ENCODE measurements around the gene BCAM. TPM values are rescaled to one million over a fixed set of nuclear protein-coding genes. Genes with fewer than 3 reads are reported as not detected.
A peak's percentile ranks its signal among the peaks of the same experiment; 100 is the strongest.

Gene BCAM
- total RNA-seq, 1 donor = 4.3 TPM

DNA sequence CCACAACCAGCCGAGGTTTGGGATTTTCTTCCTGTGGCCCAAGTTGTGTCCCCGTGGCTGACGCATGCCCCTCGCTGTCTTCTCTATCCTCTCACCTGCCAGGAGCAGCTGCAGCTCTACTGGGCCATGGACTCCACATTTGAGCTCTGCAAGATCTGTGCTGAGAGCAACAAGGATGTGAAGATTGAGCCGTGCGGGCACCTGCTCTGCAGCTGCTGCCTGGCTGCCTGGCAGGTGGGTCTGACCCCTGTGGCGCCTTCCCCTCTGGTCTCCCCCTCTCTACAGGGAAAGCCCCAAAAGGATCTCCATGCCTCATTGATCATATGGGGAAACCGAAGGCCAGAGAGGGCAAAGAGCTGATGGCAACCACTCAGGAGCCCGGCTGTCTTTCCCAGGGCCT lies 16.6 kb upstream of the BCAM start:
- peak; percentile 79 for DNase-seq (ENCODE audit: insufficient read length, low spot score, missing footprints)
- H3K36me3 ChIP-seq (ENCODE audit: insufficient read depth, low read length) = no peaks in the 10 kb centered on the region
- no peaks in the 10 kb centered on the region for H3K9me3 ChIP-seq (ENCODE audit: low read depth, low read length)
- no peak overlapping the region for H3K4me2 ChIP-seq (ENCODE audit: insufficient read depth, low read length)
- TF ChIP-seq, protein P1, sequence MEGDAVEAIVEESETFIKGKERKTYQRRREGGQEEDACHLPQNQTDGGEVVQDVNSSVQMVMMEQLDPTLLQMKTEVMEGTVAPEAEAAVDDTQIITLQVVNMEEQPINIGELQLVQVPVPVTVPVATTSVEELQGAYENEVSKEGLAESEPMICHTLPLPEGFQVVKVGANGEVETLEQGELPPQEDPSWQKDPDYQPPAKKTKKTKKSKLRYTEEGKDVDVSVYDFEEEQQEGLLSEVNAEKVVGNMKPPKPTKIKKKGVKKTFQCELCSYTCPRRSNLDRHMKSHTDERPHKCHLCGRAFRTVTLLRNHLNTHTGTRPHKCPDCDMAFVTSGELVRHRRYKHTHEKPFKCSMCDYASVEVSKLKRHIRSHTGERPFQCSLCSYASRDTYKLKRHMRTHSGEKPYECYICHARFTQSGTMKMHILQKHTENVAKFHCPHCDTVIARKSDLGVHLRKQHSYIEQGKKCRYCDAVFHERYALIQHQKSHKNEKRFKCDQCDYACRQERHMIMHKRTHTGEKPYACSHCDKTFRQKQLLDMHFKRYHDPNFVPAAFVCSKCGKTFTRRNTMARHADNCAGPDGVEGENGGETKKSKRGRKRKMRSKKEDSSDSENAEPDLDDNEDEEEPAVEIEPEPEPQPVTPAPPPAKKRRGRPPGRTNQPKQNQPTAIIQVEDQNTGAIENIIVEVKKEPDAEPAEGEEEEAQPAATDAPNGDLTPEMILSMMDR (IDR thresholded peaks at IDR 0.05; ENCODE audit: extremely low read depth, low read depth, low read length) = no peak
- no peaks in the 10 kb centered on the region for H3K27me3 ChIP-seq (ENCODE audit: insufficient read depth, low read length)
- H4K20me1 ChIP-seq (ENCODE audit: insufficient read depth, low read length) = no peaks in the 10 kb centered on the region
- H3K4me1 ChIP-seq (ENCODE audit: insufficient read depth, low read length) = no peaks in the 10 kb centered on the region
- no peaks in the 10 kb centered on the region for H3K79me2 ChIP-seq (ENCODE audit: insufficient read depth, low read length)
- H2AFZ ChIP-seq (ENCODE audit: low read length) = no peak overlapping the region
- no peak overlapping the region for H3K4me3 ChIP-seq (ENCODE audit: insufficient read depth, low read length)
- H3K27ac ChIP-seq (ENCODE audit: low read depth, low read length) = no peak overlapping the region

DNA sequence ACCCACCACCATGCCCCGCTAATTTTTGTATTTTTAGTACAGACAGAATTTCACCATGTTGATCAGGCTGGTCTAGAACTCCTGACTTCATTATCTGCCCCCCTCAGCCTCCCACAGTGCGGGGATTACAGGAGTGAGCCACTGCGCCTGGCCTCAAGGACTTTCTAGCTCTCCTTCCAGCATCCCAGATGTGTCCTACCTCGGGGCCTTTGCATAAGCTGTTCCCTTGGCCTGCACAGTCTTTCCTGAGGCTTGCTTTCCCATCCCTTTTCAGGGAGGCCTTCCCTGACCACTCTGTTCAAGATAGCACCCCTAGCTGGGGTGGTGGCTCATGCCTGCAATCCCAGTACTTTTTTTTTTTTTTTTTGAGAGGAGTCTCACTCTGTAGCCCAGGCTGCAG lies 14.3 kb upstream of the BCAM start:
- Histone ChIP-seq H3K36me3 (ENCODE audit: insufficient read depth, low read length) (no peaks in the 10 kb centered on the region), H3K4me2 (ENCODE audit: insufficient read depth, low read length) (no peak overlapping the region), H3K4me1 (ENCODE audit: insufficient read depth, low read length) (no peaks in the 10 kb centered on the region), H2AFZ (ENCODE audit: low read length) (no peak overlapping the region), H4K20me1 (ENCODE audit: insufficient read depth, low read length) (no peaks in the 10 kb centered on the region), H3K4me3 (ENCODE audit: insufficient read depth, low read length) (no peak overlapping the region), H3K79me2 (ENCODE audit: insufficient read depth, low read length) (no peaks in the 10 kb centered on the region), H3K27me3 (ENCODE audit: insufficient read depth, low read length) (no peaks in the 10 kb centered on the region), H3K27ac (ENCODE audit: low read depth, low read length) (no peak overlapping the region), H3K9me3 (ENCODE audit: low read depth, low read length) (no peaks in the 10 kb centered on the region)
- peak; percentile 47 for DNase-seq (ENCODE audit: insufficient read length, low spot score, missing footprints)
- TF ChIP-seq, protein P1 (IDR thresholded peaks at IDR 0.05; ENCODE audit: extremely low read depth, low read depth, low read length) = no peak

DNA sequence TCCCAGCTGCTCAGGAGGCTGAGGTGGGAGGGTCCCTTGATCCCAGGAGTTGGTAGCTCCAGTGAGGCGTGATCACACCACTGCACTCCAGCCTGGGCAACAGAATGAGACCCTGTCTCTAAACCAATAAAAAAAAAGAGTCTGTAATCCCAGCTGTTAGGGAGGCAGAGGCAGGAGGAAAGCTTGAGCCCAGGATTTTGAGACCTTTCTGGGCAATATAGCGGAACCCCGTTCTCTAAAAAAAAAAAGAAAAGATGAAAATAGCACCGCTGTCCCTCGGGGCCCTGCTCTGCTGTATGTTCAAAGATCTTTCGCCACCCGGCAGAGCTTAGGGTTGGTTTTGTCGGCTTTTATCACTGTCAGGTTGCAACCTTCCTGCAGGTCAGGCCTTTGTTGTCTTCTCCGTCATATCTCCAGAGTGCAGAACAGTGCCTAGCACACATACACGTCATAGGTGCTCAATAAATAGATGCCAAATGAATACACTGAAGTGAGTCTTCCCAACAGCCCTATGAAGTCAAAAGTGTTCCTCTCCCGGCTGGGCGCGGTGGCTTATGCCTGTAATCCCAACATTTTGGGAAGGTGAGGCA lies 13.4 kb upstream of the BCAM start:
- H3K4me1 ChIP-seq (ENCODE audit: insufficient read depth, low read length) = no peaks in the 10 kb centered on the region
- no peak overlapping the region for H3K27ac ChIP-seq (ENCODE audit: low read depth, low read length)
- DNase-seq (ENCODE audit: insufficient read length, low spot score, missing footprints) = no peak
- H2AFZ ChIP-seq (ENCODE audit: low read length) = no peak overlapping the region
- no peak overlapping the region for H3K4me3 ChIP-seq (ENCODE audit: insufficient read depth, low read length)
- no peaks in the 10 kb centered on the region for H4K20me1 ChIP-seq (ENCODE audit: insufficient read depth, low read length)
- no peaks in the 10 kb centered on the region for H3K79me2 ChIP-seq (ENCODE audit: insufficient read depth, low read length)
- no peak overlapping the region for H3K4me2 ChIP-seq (ENCODE audit: insufficient read depth, low read length)
- no peaks in the 10 kb centered on the region for H3K9me3 ChIP-seq (ENCODE audit: low read depth, low read length)
- H3K27me3 ChIP-seq (ENCODE audit: insufficient read depth, low read length) = no peaks in the 10 kb centered on the region
- TF ChIP-seq, protein P1 (IDR thresholded peaks at IDR 0.05; ENCODE audit: extremely low read depth, low read depth, low read length) = no peak
- H3K36me3 ChIP-seq (ENCODE audit: insufficient read depth, low read length) = no peaks in the 10 kb centered on the region

DNA sequence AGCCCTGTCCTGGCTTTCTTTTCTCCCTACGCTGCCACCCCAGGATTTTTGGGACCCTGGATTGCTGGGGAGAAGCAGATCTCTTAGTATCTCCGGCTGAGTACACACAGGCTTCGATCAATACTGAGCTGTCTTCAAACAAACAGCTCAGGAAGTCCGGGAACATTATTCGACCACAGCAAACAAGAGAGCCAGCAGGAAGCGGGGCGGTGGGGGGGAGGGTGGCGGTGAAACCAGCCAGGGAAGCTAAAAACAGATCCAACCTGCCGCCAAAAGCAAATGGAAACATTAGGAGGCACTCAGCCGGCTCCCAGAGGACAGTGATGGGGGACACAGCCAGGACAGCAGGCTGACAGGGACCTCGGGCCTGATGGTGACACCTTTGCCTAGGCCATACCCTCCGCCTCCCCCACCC lies 12.2 kb upstream of the BCAM start:
- peak; percentile 83 for DNase-seq (ENCODE audit: insufficient read length, low spot score, missing footprints)
- Histone ChIP-seq H3K79me2 (ENCODE audit: insufficient read depth, low read length) (no peaks in the 10 kb centered on the region), H3K4me1 (ENCODE audit: insufficient read depth, low read length) (no peaks in the 10 kb centered on the region), H3K27ac (ENCODE audit: low read depth, low read length) (no peak overlapping the region), H3K9me3 (ENCODE audit: low read depth, low read length) (no peaks in the 10 kb centered on the region), H2AFZ (ENCODE audit: low read length) (peak overlapping the region; percentile 35), H3K4me3 (ENCODE audit: insufficient read depth, low read length) (no peak overlapping the region), H3K36me3 (ENCODE audit: insufficient read depth, low read length) (no peaks in the 10 kb centered on the region), H3K27me3 (ENCODE audit: insufficient read depth, low read length) (no peaks in the 10 kb centered on the region), H4K20me1 (ENCODE audit: insufficient read depth, low read length) (no peaks in the 10 kb centered on the region), H3K4me2 (ENCODE audit: insufficient read depth, low read length) (no peak overlapping the region)
- TF ChIP-seq, protein P1 (IDR thresholded peaks at IDR 0.05; ENCODE audit: extremely low read depth, low read depth, low read length) = no peak

Measured in osteoblast (primary cell).